Measurements from ENCODE around the gene EHBP1.

EHBP1 gene

GRCh38 chr2:62803961-62804360, 98.4 kb downstream of the EHBP1 start:
- Histone ChIP-seq H3K14ac (ENCODE audit: low read length) (no peak overlapping the region), H3K23ac (ENCODE audit: low read depth, low read length, poor library complexity) (no peak overlapping the region), H2BK5ac (ENCODE audit: low read length) (no peak overlapping the region), H3K79me1 (ENCODE audit: low read depth, low read length) (no peaks in the 10 kb centered on the region), H2BK12ac (ENCODE audit: low read length) (no peak overlapping the region), H3K4me1 (ENCODE audit: control insufficient read depth in 2 of 2, insufficient read depth in 1 of 2, low read depth in 1 of 2, low read length in 2 of 2) (no peaks in the 10 kb centered on the region), H2BK120ac (ENCODE audit: low read depth, low read length) (no peak overlapping the region), H3K27ac (replicated peaks; ENCODE audit: low read length) (no peak overlapping the region), H3K9ac (ENCODE audit: low read depth, low read length, poor library complexity) (no peak overlapping the region), H3K4me3 (ENCODE audit: low read length in 2 of 2) (no peak overlapping the region), H4K8ac (ENCODE audit: low read depth, low read length) (no peak overlapping the region), H3K18ac (ENCODE audit: low read length) (no peak overlapping the region), H3K4me2 (ENCODE audit: insufficient read depth, low read length, poor library complexity, severe bottlenecking) (no peak overlapping the region), H2BK15ac (ENCODE audit: low read length) (no peak overlapping the region), H4K91ac (ENCODE audit: low read depth, low read length, poor library complexity) (no peak overlapping the region), H2AFZ (ENCODE audit: low read length) (no peak overlapping the region), H3K27me3 (ENCODE audit: control insufficient read depth in 3 of 3, insufficient read depth in 3 of 3, low read depth in 1 of 3, low read length in 3 of 3) (no peaks in the 10 kb centered on the region), H3K36me3 (replicated peaks in 1 of 2; ENCODE audit: control insufficient read depth in 2 of 2, insufficient read depth in 2 of 2, low read length in 2 of 2) (peaks cover 5 to 6% of the 10 kb centered on the region in 2 donors), H2AK5ac (ENCODE audit: low read depth, low read length) (no peak overlapping the region), H3K4ac (ENCODE audit: low read length) (no peak overlapping the region), H3K9me3 (replicated peaks in 1 of 2; ENCODE audit: control insufficient read depth in 2 of 2, insufficient read depth in 1 of 2, low read depth in 1 of 2, low read length in 2 of 2) (peaks cover 2 to 20% of the 10 kb centered on the region in 2 donors)
- DNase-seq (ENCODE audit: low spot score), result no peak

GRCh38 chr2:62806231-62806630, 100.7 kb downstream of the EHBP1 start:
- WGBS, 2 donors (ENCODE audit: extremely low coverage in 2 of 2, insufficient read length in 2 of 2, insufficient replicate concordance in 1 of 2), result no CpG with 5 or more reads among the region's 7 CpGs
- no peak overlapping the region for H4K91ac ChIP-seq (ENCODE audit: low read depth, low read length, poor library complexity)

GRCh38 chr2:62808554-62808953, 103.0 kb downstream of the EHBP1 start:
- peaks cover 2 to 20% of the 10 kb centered on the region in 2 donors for H3K9me3 ChIP-seq (replicated peaks in 1 of 2; ENCODE audit: control insufficient read depth in 2 of 2, insufficient read depth in 1 of 2, low read depth in 1 of 2, low read length in 2 of 2)
- no peak for DNase-seq (ENCODE audit: low spot score)
- no peak overlapping the region for H2BK12ac ChIP-seq (ENCODE audit: low read length)
- no peak overlapping the region for H4K91ac ChIP-seq (ENCODE audit: low read depth, low read length, poor library complexity)
- no peak overlapping the region for H2BK5ac ChIP-seq (ENCODE audit: low read length)
- H2AK5ac ChIP-seq (ENCODE audit: low read depth, low read length), result no peak overlapping the region
- H3K23ac ChIP-seq (ENCODE audit: low read depth, low read length, poor library complexity), result no peak overlapping the region
- no peak overlapping the region for H2BK15ac ChIP-seq (ENCODE audit: low read length)
- H3K36me3 ChIP-seq (replicated peaks in 1 of 2; ENCODE audit: control insufficient read depth in 2 of 2, insufficient read depth in 2 of 2, low read length in 2 of 2), result peaks cover 5 to 6% of the 10 kb centered on the region in 2 donors
- no peaks in the 10 kb centered on the region for H3K4me1 ChIP-seq (ENCODE audit: control insufficient read depth in 2 of 2, insufficient read depth in 1 of 2, low read depth in 1 of 2, low read length in 2 of 2)
- H3K9ac ChIP-seq (ENCODE audit: low read depth, low read length, poor library complexity), result no peak overlapping the region
- no peak overlapping the region for H3K18ac ChIP-seq (ENCODE audit: low read length)
- no peak overlapping the region for H3K4me3 ChIP-seq (ENCODE audit: low read length in 2 of 2)
- no peak overlapping the region for H3K27ac ChIP-seq (replicated peaks; ENCODE audit: low read length)
- no peaks in the 10 kb centered on the region for H3K27me3 ChIP-seq (ENCODE audit: control insufficient read depth in 3 of 3, insufficient read depth in 3 of 3, low read depth in 1 of 3, low read length in 3 of 3)
- H2BK120ac ChIP-seq (ENCODE audit: low read depth, low read length), result no peak overlapping the region
- no peak overlapping the region for H4K8ac ChIP-seq (ENCODE audit: low read depth, low read length)
- no peak overlapping the region for H3K14ac ChIP-seq (ENCODE audit: low read length)
- no peak overlapping the region for H2AFZ ChIP-seq (ENCODE audit: low read length)
- no peak overlapping the region for H3K4me2 ChIP-seq (ENCODE audit: insufficient read depth, low read length, poor library complexity, severe bottlenecking)
- no peak overlapping the region for H3K4ac ChIP-seq (ENCODE audit: low read length)
- H3K79me1 ChIP-seq (ENCODE audit: low read depth, low read length), result peaks cover 3% of the 10 kb centered on the region
- no CpG with 5 or more reads among the region's 2 CpGs for WGBS, 2 donors (ENCODE audit: extremely low coverage in 2 of 2, insufficient read length in 2 of 2, insufficient replicate concordance in 1 of 2)

More at GRCh38 chr2:62806231-62806630, 100.7 kb downstream of the EHBP1 start:
- H3K4ac ChIP-seq (ENCODE audit: low read length), result no peak overlapping the region
- H4K8ac ChIP-seq (ENCODE audit: low read depth, low read length), result no peak overlapping the region
- H3K18ac ChIP-seq (ENCODE audit: low read length), result no peak overlapping the region
- no peak for DNase-seq (ENCODE audit: low spot score)
- no peaks in the 10 kb centered on the region for H3K27me3 ChIP-seq (ENCODE audit: control insufficient read depth in 3 of 3, insufficient read depth in 3 of 3, low read depth in 1 of 3, low read length in 3 of 3)
- no peaks in the 10 kb centered on the region for H3K79me1 ChIP-seq (ENCODE audit: low read depth, low read length)
- H3K4me2 ChIP-seq (ENCODE audit: insufficient read depth, low read length, poor library complexity, severe bottlenecking), result no peak overlapping the region
- no peak overlapping the region for H2AFZ ChIP-seq (ENCODE audit: low read length)
- peaks cover 2 to 20% of the 10 kb centered on the region in 2 donors for H3K9me3 ChIP-seq (replicated peaks in 1 of 2; ENCODE audit: control insufficient read depth in 2 of 2, insufficient read depth in 1 of 2, low read depth in 1 of 2, low read length in 2 of 2)
- peaks cover 5 to 6% of the 10 kb centered on the region in 2 donors for H3K36me3 ChIP-seq (replicated peaks in 1 of 2; ENCODE audit: control insufficient read depth in 2 of 2, insufficient read depth in 2 of 2, low read length in 2 of 2)
- no peak overlapping the region for H2BK120ac ChIP-seq (ENCODE audit: low read depth, low read length)
- no peak overlapping the region for H3K27ac ChIP-seq (replicated peaks; ENCODE audit: low read length)
- H3K23ac ChIP-seq (ENCODE audit: low read depth, low read length, poor library complexity), result no peak overlapping the region
- no peak overlapping the region for H2BK15ac ChIP-seq (ENCODE audit: low read length)
- no peaks in the 10 kb centered on the region for H3K4me1 ChIP-seq (ENCODE audit: control insufficient read depth in 2 of 2, insufficient read depth in 1 of 2, low read depth in 1 of 2, low read length in 2 of 2)
- H3K9ac ChIP-seq (ENCODE audit: low read depth, low read length, poor library complexity), result no peak overlapping the region
- no peak overlapping the region for H3K14ac ChIP-seq (ENCODE audit: low read length)
- no peak overlapping the region for H3K4me3 ChIP-seq (ENCODE audit: low read length in 2 of 2)
- H2BK12ac ChIP-seq (ENCODE audit: low read length), result no peak overlapping the region
- no peak overlapping the region for H2AK5ac ChIP-seq (ENCODE audit: low read depth, low read length)
- H2BK5ac ChIP-seq (ENCODE audit: low read length), result no peak overlapping the region

GRCh38 chr2:62811086-62811485, 105.6 kb downstream of the EHBP1 start:
- no peak overlapping the region for H2BK5ac ChIP-seq (ENCODE audit: low read length)
- no peak overlapping the region for H2BK12ac ChIP-seq (ENCODE audit: low read length)
- no peak overlapping the region for H2BK15ac ChIP-seq (ENCODE audit: low read length)
- no peaks in the 10 kb centered on the region for H3K4me1 ChIP-seq (ENCODE audit: control insufficient read depth in 2 of 2, insufficient read depth in 1 of 2, low read depth in 1 of 2, low read length in 2 of 2)
- WGBS, 2 donors (ENCODE audit: extremely low coverage in 2 of 2, insufficient read length in 2 of 2, insufficient replicate concordance in 1 of 2), result no CpG with 5 or more reads among the region's 2 CpGs
- H4K8ac ChIP-seq (ENCODE audit: low read depth, low read length), result no peak overlapping the region
- no peak overlapping the region for H3K4ac ChIP-seq (ENCODE audit: low read length)
- H3K9me3 ChIP-seq (replicated peaks in 1 of 2; ENCODE audit: control insufficient read depth in 2 of 2, insufficient read depth in 1 of 2, low read depth in 1 of 2, low read length in 2 of 2), result peaks cover 0 to 12% of the 10 kb centered on the region in 2 donors
- H3K36me3 ChIP-seq (replicated peaks in 1 of 2; ENCODE audit: control insufficient read depth in 2 of 2, insufficient read depth in 2 of 2, low read length in 2 of 2), result peaks cover 5 to 6% of the 10 kb centered on the region in 2 donors
- DNase-seq (ENCODE audit: low spot score), result no peak
- H2AFZ ChIP-seq (ENCODE audit: low read length), result no peak overlapping the region
- H2AK5ac ChIP-seq (ENCODE audit: low read depth, low read length), result no peak overlapping the region
- no peak overlapping the region for H3K23ac ChIP-seq (ENCODE audit: low read depth, low read length, poor library complexity)
- H3K4me2 ChIP-seq (ENCODE audit: insufficient read depth, low read length, poor library complexity, severe bottlenecking), result no peak overlapping the region
- H4K91ac ChIP-seq (ENCODE audit: low read depth, low read length, poor library complexity), result no peak overlapping the region
- H3K79me1 ChIP-seq (ENCODE audit: low read depth, low read length), result peaks cover 4% of the 10 kb centered on the region
- no peak overlapping the region for H3K18ac ChIP-seq (ENCODE audit: low read length)
- no peak overlapping the region for H3K9ac ChIP-seq (ENCODE audit: low read depth, low read length, poor library complexity)
- no peak overlapping the region for H3K27ac ChIP-seq (replicated peaks; ENCODE audit: low read length)
- no peak overlapping the region for H3K14ac ChIP-seq (ENCODE audit: low read length)
- H3K27me3 ChIP-seq (ENCODE audit: control insufficient read depth in 3 of 3, insufficient read depth in 3 of 3, low read depth in 1 of 3, low read length in 3 of 3), result no peaks in the 10 kb centered on the region
- H2BK120ac ChIP-seq (ENCODE audit: low read depth, low read length), result no peak overlapping the region
- H3K4me3 ChIP-seq (ENCODE audit: low read length in 2 of 2), result no peak overlapping the region
